ENCODE results near the gene SHROOM1. TPM values are rescaled to one million over a fixed set of nuclear protein-coding genes. Genes with fewer than 3 reads are reported as not detected.

Gene SHROOM1
- polyA plus RNA-seq, 1 donor from 2014 or later: 1.8 TPM

DNA sequence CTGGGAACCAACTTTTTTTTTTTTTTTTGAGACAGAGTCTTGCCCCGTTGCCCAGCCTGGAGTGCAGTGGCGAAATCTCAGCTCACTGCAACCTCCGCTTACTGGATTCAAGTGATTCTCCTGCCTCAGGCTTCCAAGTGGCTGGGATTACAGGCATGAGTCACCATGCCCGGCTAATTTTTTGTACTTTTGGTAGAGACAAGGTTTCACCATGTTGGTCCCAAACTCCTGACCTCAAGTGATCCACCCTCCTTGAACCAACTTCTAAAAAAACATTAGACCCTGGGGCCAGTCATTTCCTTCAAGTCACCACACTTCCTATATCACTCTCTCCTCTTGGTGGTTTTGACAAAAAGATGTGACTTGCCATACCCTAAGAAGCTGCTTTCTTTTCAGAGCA, 10.9 kb upstream of the SHROOM1 start:
- H3K27ac ChIP-seq (ENCODE audit: low read length): no peak overlapping the region
- H3K9me3 ChIP-seq (ENCODE audit: low read length): no peaks in the 10 kb centered on the region
- no peaks in the 10 kb centered on the region for H4K20me1 ChIP-seq (ENCODE audit: insufficient read depth)
- no peak overlapping the region for H3K4me2 ChIP-seq (ENCODE audit: low read length)
- H3K27me3 ChIP-seq (ENCODE audit: insufficient read depth, low read depth, low read length): no peaks in the 10 kb centered on the region
- no peaks in the 10 kb centered on the region for H3F3A ChIP-seq (ENCODE audit: insufficient read depth, low read length, poor library complexity, severe bottlenecking)
- no peak overlapping the region for H2AFZ ChIP-seq (ENCODE audit: low read depth, low read length)
- H3K9me2 ChIP-seq (ENCODE audit: insufficient read depth, low read length): no peaks in the 10 kb centered on the region
- TF ChIP-seq SMC3 (conservative IDR thresholded peaks at IDR 0.05; ENCODE audit: poor library complexity) (no peak), POLR2AphosphoS5 (IDR thresholded peaks at IDR 0.05) (no peak), EZH2 (IDR thresholded peaks at IDR 0.05; ENCODE audit: borderline replicate concordance, insufficient read depth, low read length, poor library complexity, severe bottlenecking) (no peak), RAD21 (conservative IDR thresholded peaks at IDR 0.05) (no peak), MXI1 (conservative IDR thresholded peaks at IDR 0.05; ENCODE audit: poor library complexity, severe bottlenecking) (no peak), CTCF (IDR thresholded peaks at IDR 0.05; ENCODE audit: poor library complexity, severe bottlenecking) (no peak), TAF1 (IDR thresholded peaks at IDR 0.05; ENCODE audit: low read depth) (no peak), EP300 (conservative IDR thresholded peaks at IDR 0.05; ENCODE audit: poor library complexity, severe bottlenecking) (no peak)
- TF ChIP-seq, protein P1, sequence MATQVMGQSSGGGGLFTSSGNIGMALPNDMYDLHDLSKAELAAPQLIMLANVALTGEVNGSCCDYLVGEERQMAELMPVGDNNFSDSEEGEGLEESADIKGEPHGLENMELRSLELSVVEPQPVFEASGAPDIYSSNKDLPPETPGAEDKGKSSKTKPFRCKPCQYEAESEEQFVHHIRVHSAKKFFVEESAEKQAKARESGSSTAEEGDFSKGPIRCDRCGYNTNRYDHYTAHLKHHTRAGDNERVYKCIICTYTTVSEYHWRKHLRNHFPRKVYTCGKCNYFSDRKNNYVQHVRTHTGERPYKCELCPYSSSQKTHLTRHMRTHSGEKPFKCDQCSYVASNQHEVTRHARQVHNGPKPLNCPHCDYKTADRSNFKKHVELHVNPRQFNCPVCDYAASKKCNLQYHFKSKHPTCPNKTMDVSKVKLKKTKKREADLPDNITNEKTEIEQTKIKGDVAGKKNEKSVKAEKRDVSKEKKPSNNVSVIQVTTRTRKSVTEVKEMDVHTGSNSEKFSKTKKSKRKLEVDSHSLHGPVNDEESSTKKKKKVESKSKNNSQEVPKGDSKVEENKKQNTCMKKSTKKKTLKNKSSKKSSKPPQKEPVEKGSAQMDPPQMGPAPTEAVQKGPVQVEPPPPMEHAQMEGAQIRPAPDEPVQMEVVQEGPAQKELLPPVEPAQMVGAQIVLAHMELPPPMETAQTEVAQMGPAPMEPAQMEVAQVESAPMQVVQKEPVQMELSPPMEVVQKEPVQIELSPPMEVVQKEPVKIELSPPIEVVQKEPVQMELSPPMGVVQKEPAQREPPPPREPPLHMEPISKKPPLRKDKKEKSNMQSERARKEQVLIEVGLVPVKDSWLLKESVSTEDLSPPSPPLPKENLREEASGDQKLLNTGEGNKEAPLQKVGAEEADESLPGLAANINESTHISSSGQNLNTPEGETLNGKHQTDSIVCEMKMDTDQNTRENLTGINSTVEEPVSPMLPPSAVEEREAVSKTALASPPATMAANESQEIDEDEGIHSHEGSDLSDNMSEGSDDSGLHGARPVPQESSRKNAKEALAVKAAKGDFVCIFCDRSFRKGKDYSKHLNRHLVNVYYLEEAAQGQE (IDR thresholded peaks at IDR 0.05; ENCODE audit: borderline replicate concordance): no peak
- H3K36me3 ChIP-seq (ENCODE audit: insufficient read depth, low read length): no peaks in the 10 kb centered on the region
- no peak overlapping the region for H3K9ac ChIP-seq (ENCODE audit: low read length)
- H3K79me2 ChIP-seq (replicated peaks; ENCODE audit: insufficient read depth, low read length): no peaks in the 10 kb centered on the region
- H3K4me3 ChIP-seq (ENCODE audit: low read length): no peak overlapping the region

GRCh38 chr5:132840896-132841295, 10.4 kb upstream of the SHROOM1 start:
- Histone ChIP-seq H3K9me3 (ENCODE audit: low read length) (no peaks in the 10 kb centered on the region), H3K27ac (ENCODE audit: low read length) (no peak overlapping the region), H3K4me3 (ENCODE audit: low read length) (no peak overlapping the region), H3K4me2 (ENCODE audit: low read length) (no peak overlapping the region), H3K79me2 (replicated peaks; ENCODE audit: insufficient read depth, low read length) (no peaks in the 10 kb centered on the region), H3K27me3 (ENCODE audit: insufficient read depth, low read depth, low read length) (no peaks in the 10 kb centered on the region), H3K9ac (ENCODE audit: low read length) (no peak overlapping the region), H4K20me1 (ENCODE audit: insufficient read depth) (no peaks in the 10 kb centered on the region), H2AFZ (ENCODE audit: low read depth, low read length) (no peak overlapping the region), H3K9me2 (ENCODE audit: insufficient read depth, low read length) (no peaks in the 10 kb centered on the region), H3K36me3 (ENCODE audit: insufficient read depth, low read length) (no peaks in the 10 kb centered on the region), H3F3A (ENCODE audit: insufficient read depth, low read length, poor library complexity, severe bottlenecking) (no peaks in the 10 kb centered on the region)
- no peak for TF ChIP-seq EP300 (conservative IDR thresholded peaks at IDR 0.05; ENCODE audit: poor library complexity, severe bottlenecking)

- TF ChIP-seq RAD21 (conservative IDR thresholded peaks at IDR 0.05) (no peak), SMC3 (conservative IDR thresholded peaks at IDR 0.05; ENCODE audit: poor library complexity) (no peak), TAF1 (IDR thresholded peaks at IDR 0.05; ENCODE audit: low read depth) (no peak), EZH2 (IDR thresholded peaks at IDR 0.05; ENCODE audit: borderline replicate concordance, insufficient read depth, low read length, poor library complexity, severe bottlenecking) (no peak), MXI1 (conservative IDR thresholded peaks at IDR 0.05; ENCODE audit: poor library complexity, severe bottlenecking) (no peak), POLR2AphosphoS5 (IDR thresholded peaks at IDR 0.05) (no peak), EP300 (conservative IDR thresholded peaks at IDR 0.05; ENCODE audit: poor library complexity, severe bottlenecking) (no peak), CTCF (IDR thresholded peaks at IDR 0.05; ENCODE audit: poor library complexity, severe bottlenecking) (no peak)
- TF ChIP-seq, protein P1 (IDR thresholded peaks at IDR 0.05; ENCODE audit: borderline replicate concordance): no peak
- Histone ChIP-seq H3K9ac (ENCODE audit: low read length) (no peak overlapping the region), H3K9me2 (ENCODE audit: insufficient read depth, low read length) (no peaks in the 10 kb centered on the region), H3K27ac (ENCODE audit: low read length) (no peak overlapping the region), H3K36me3 (ENCODE audit: insufficient read depth, low read length) (no peaks in the 10 kb centered on the region), H3K4me3 (ENCODE audit: low read length) (no peak overlapping the region), H3F3A (ENCODE audit: insufficient read depth, low read length, poor library complexity, severe bottlenecking) (no peaks in the 10 kb centered on the region), H3K4me2 (ENCODE audit: low read length) (no peak overlapping the region), H3K79me2 (replicated peaks; ENCODE audit: insufficient read depth, low read length) (no peaks in the 10 kb centered on the region), H4K20me1 (ENCODE audit: insufficient read depth) (no peaks in the 10 kb centered on the region), H2AFZ (ENCODE audit: low read depth, low read length) (no peak overlapping the region), H3K9me3 (ENCODE audit: low read length) (no peaks in the 10 kb centered on the region), H3K27me3 (ENCODE audit: insufficient read depth, low read depth, low read length) (no peaks in the 10 kb centered on the region)
Observed at GRCh38 chr5:132840313-132840712, 9.9 kb upstream of the SHROOM1 start.
